HG02571 (cell line): ENCODE measurements around the gene RAB3B.
"Not testable (repeated sequence)": the region's sequence is repeated elsewhere in the genome, so short reads cannot be mapped to it uniquely, and the experiment has no call there.

Experiments
- ATAC-seq: cut with Tn5 transposase; IDR thresholded peaks from one replicate; pipeline ENCODE4 v1.9.1; 2021; ENCODE audit warnings: mild to moderate bottlenecking, moderate library complexity; ENCODE audit not compliant: unreplicated experiment

Gene RAB3B

DNA sequence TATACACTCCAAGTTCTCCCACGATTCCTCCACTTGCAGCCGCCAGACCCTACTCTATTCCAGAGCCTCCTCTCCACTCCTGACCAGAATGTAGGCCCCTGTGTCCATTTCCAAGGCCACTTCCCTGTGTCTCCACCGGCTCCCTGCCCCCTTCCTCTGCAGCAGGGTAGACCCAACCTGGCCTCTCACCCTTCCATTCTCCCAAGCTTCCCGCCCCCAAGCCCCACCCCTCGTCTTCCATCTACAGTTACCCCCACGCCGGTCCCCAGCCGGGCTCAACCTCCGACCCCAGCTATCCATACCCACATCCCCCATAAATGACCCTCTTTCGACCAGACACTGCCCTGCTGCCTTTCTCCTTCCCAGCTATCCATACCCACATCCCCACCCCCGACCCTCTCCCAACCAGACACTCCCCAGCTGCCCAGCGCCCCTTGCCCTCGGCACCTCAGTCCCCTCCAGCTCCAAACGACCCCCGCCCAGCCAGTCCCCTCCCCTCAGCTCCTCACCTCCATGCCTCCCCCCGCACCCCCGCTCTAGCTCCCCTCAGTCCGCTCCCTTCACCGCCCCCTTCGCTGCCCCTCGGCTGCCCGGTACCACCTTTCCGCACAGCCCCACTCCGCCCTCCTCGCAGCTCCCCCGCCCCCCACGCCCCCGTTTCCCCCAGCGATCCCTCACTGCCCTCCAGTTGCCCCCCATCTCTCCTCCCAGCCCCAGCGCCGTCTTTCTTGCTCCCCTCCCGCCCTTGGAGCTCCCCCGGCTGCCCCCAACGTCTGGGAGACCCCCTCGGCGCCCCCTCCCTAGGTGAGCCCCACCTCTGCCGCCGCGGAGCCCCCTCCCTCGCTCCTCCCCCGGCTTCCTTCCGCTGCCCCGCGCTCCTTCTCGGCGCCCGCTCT, 670 bp downstream of the RAB3B start:
- ATAC-seq = no peak

DNA sequence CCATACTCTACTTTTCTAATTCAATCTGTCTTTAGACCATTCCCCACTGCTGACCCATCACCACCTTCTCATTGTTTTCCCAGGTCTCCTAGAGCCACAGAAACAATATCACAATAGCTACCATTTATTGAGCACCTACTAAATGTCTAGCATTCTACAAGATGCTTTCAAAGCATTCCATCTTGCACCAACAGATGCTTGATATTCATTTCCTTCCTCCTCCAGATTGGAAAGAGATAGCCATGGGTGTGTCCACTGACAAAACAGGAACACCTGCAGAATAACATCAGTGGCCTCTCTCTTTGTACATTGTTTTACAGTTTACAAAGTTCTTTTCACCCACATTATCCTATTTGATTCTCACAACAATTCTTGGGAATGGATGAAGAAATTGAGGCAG, 2.2 kb downstream of the RAB3B start:
- ATAC-seq = no peak

- ATAC-seq = no peak
These were observed 3.8 kb downstream of the RAB3B start for GRCh38 chr1:51986718-51987117.

DNA sequence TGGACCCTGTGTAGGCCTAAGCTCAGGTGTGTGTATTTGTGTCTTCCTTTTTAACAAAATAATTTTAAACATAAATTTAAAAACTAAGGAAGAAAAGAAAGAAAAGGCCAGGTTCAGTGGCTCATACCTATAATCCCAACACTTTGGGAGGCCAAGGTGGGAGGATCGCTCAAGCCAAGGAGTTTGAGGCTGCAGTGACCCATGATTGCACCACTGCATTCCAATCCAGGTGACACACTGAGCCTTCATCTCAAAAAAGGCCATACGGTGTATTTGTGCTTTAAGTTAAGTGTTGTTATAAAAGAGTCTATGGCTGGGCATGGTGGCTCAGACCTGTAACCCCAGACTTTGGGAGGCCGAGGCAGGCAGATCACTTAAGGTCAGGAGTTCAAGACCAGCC, 8.3 kb downstream of the RAB3B start:
- ATAC-seq = no peak

- ATAC-seq = no peak
These were observed 8.9 kb downstream of the RAB3B start for GRCh38 chr1:51981555-51981954.

- no peak for ATAC-seq
These were observed 12.4 kb downstream of the RAB3B start for GRCh38 chr1:51978099-51978498.

- no peak for ATAC-seq
These were observed 13.5 kb downstream of the RAB3B start for GRCh38 chr1:51976846-51977602.

- no peak for ATAC-seq
These were observed 16.7 kb downstream of the RAB3B start for GRCh38 chr1:51973587-51974474.

DNA sequence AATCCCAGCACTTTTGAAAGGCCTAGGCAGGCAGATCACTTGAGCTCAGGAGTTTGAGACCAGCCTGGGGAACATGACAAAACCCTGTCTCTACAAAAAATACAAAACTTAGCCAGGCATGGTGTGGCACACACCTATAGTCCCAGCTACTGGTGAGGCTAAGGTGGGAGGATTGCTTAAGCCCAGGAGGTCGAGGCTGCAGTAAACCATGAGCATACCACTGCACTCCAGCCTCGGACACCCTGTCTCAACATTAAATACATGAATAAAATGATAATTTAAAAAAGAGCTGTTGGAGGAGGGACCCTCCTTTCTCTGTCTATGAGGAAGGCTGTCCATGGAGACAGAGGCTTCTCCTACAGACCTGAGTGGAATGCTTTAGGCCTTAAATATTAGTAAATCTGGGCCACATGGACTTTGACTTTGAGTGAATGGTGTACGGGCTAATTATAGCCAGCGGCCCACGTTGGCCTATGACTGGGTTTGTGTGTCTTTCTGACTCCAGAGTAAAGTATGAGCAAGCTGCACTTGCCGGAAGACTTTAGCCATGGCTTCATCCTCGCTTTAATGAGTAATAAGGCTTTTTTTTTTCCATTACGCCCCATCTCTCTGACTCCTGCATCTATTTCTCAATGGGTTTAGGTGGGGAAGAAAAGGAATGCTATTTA, 21.3 kb downstream of the RAB3B start:
- no peak for ATAC-seq

GRCh38 chr1:51968632-51969031, 21.9 kb downstream of the RAB3B start:
- no peak for ATAC-seq

- ATAC-seq = not testable (repeated sequence)
These were observed 23.2 kb downstream of the RAB3B start for GRCh38 chr1:51967213-51967791.

- no peak for ATAC-seq
These were observed 23.9 kb downstream of the RAB3B start for GRCh38 chr1:51966559-51966958.

DNA sequence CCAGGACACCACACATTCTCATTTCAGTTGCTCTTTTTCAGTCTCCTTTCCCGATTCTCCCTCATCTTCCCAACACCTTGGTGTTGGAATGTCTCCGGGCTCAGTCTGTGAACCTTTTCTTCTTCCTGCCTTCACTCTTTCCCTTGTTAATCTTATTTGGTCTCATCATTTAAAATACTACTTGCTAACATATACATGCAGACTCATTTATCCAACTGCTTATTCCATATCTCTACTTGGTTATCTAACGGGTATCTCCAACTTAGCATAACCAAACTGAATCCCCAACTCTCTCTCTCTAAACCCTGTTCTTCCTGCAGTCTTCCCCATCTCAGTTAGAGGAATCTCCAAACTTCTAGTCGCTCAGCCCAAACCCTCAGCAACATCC, 26.2 kb downstream of the RAB3B start:
- no peak for ATAC-seq

GRCh38 chr1:51963592-51964308, 26.8 kb downstream of the RAB3B start:
- ATAC-seq = no peak

DNA sequence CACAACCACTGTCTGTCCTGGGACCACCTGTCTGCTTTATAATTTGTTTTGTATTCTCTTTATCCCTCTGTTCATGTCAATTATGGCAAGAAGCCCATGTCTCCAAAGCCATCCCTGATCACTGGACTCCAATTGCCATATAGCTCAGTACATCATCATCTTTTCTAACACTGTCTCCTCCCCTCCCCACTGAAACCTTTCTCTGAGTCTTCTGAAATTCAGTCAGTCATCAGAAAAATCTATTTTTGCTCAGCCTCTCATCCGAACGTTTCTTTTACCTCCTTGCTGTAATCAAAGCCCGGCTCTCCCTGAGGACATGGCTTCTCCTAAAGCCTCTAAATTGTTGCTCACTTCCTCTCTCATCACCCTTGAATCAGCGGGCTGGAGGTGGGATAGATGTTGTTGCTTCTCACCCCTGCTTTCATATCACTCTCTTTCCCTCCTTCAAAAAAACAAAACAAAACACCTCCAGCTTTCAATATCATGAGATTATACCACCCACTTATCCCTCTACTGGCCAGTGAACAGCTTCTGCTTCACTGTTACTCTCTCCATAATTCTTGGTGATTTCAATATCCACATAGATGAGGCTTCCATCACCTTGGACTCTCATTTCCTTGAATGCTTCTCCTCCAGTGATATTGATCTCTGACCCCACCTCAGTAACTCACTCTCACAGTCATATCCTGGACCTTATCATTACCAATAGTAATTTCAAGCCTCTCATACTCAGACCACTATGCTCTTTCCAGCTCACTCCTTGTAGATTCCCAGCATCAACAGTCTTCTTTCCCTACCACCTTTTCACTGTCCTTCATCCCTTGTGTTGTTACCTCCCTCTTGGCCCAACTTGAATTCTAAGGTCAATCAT, 27.8 kb downstream of the RAB3B start:
- no peak for ATAC-seq

- ATAC-seq = no peak
These were observed 28.5 kb downstream of the RAB3B start for GRCh38 chr1:51961954-51962353.

DNA sequence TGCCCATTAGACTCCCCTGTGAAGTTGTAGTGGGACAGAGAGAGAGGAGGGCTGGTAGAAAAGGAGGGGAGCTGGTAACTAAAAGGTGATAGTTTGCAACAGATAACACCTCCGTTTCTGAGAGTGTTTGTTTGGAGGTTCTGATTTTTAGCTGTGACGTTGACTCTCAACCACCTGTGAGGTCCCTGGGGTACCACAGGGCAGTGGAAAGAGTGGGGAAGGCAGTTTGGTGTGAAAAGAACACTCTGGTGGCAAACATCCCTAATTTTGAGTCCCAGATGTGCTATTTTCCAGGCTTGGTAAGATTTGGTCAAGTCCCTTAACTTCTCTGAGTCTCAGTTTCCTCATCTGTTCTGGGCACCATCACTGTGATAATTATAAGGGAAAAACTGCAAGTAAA, 29.3 kb downstream of the RAB3B start:
- no peak for ATAC-seq

DNA sequence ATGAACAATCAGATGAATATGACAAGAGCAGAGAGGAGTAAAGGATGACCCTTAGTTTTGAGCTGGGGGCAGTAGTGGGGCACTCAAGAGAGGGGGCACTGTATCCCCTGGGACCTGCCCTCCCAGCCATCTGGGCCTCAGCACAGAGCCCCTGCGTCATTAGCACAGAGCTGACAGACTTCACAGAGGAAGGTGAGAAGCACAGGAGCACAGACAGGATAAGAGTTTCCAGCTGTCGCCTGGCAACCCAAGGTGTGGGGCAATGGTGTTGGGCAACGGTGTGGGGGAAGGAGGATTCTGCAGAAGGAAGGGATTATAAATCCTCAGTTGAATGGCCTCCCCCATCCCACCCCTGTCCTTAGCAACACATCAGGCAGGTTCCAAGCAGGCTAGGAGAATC, 30.2 kb downstream of the RAB3B start:
- no peak for ATAC-seq

DNA sequence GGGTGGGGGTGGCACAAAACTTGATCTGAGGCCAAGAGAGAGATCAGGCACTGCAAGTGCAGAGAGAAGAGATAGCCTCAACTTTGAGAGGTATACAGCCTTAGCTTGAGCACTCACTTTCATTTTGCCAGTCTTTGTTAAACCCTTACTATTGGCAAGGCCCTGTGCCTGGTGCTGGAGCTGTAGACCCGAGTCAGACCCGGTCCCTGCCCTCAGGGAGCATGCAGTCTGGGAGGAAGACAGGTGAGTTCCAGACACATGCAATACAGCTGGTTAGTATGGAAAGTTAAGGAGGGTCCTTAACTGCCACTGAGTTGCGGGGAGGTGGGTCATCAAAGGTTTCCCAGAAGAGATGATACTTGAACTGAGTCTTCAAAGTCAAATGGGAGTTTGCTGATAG, 31.7 kb downstream of the RAB3B start:
- no peak for ATAC-seq
